ENCODE measurements around the gene SMG5. TPM values are rescaled to one million over a fixed set of nuclear protein-coding genes. Genes with fewer than 3 reads are reported as not detected.

SMG5 gene
- total RNA-seq, 6 experiments from 2014 or later = 28.1 to 58.8 (median 48.2) TPM

DNA sequence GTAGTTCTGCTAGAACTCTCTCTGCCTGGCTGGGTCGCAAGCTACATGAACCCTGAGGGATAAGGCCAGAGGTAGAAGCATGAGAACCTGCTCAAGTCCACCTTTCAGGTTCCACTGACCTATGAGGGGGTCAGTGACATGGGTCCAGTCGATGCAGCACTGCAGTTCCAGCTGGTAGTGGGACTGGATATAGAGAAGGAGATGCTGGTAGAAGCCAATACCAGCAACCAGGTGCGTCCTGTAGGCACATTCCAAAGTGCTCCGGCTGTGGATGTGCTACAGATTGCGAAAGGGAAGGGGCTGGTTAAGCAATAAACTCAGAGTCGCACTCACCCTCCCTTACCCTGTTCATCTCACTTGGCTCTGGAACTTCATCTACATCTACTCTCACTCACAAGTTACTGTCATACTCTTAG lies 5.7 kb downstream of the SMG5 start:
- intact Hi-C loops (cut with DNase I) = no loop called here
- Histone ChIP-seq H3K27me3 (no peaks in the 10 kb centered on the region), H3K4me1 (peaks cover 0 to 46% (median 6%) of the 10 kb centered on the region in 4 donors), H3K27ac (peak overlapping the region in 1 of 3 donors; percentile 65), H3K4me3 (peak overlapping the region in 1 of 3 donors; percentile 8), H3K36me3 (peaks cover 9 to 56% (median 30%) of the 10 kb centered on the region in 4 donors), H3K9me3 (no peaks in the 10 kb centered on the region)
- 29% methylated on average over 6 of the region's 6 CpGs for WGBS (ENCODE audit: insufficient coverage, low coverage, low lambda C conversion rate, missing lambda C conversion rate)
- no peak for TF ChIP-seq POLR2A (IDR thresholded peaks at IDR 0.05)
- TF ChIP-seq, protein P1, sequence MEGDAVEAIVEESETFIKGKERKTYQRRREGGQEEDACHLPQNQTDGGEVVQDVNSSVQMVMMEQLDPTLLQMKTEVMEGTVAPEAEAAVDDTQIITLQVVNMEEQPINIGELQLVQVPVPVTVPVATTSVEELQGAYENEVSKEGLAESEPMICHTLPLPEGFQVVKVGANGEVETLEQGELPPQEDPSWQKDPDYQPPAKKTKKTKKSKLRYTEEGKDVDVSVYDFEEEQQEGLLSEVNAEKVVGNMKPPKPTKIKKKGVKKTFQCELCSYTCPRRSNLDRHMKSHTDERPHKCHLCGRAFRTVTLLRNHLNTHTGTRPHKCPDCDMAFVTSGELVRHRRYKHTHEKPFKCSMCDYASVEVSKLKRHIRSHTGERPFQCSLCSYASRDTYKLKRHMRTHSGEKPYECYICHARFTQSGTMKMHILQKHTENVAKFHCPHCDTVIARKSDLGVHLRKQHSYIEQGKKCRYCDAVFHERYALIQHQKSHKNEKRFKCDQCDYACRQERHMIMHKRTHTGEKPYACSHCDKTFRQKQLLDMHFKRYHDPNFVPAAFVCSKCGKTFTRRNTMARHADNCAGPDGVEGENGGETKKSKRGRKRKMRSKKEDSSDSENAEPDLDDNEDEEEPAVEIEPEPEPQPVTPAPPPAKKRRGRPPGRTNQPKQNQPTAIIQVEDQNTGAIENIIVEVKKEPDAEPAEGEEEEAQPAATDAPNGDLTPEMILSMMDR (IDR thresholded peaks at IDR 0.05) = no peak
- DNase-seq (peak; percentile 40 to 75 (median 73)), ATAC-seq (peak; percentile 80 to 94 (median 90))

DNA sequence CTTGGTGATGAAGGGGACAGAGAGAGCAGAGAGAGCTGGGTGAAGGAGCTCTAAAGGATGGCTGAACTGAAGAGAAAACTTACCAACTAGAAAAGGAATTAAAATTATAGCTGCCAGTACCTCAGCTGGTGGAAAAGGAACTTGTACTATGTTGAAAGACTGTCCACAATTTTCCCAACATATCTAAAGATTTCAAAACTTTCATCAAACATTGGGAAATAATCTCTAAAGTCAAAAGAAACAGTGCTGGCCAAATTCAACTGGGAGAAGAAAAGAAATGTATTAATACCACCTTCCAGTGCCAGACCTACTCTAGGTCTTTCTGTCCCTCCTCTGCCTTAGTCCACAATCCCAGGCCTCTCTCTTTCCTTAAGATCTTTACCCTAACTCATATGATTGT lies 6.1 kb downstream of the SMG5 start:
- H3K36me3 ChIP-seq = peaks cover 9 to 60% (median 30%) of the 10 kb centered on the region in 4 donors

DNA sequence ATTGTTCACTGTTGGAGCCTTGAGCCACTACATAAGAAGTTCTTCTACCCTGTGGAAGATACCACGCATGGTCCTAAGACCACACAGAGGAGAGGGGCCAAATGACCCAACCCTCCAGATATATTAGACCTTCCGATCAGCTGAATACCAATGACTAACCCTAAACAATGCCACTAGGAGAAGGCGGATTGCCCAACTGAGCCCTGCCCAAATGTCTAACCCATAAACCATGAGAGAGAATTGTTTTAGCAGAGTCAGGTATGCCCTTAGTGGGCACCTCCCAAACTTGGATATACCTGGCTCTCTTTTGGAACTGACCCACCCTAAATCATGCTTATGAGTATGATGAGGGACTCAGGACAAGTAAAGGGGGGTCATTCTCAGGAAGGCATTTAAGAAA lies 12.3 kb downstream of the SMG5 start:
- no peak overlapping the region for H3K27ac ChIP-seq
- DNase-seq (no peak), ATAC-seq (no peak)
- no peaks in the 10 kb centered on the region for H3K9me3 ChIP-seq
- intact Hi-C loops (cut with DNase I) = no loop called here
- H3K36me3 ChIP-seq = peaks cover 0 to 88% (median 42%) of the 10 kb centered on the region in 4 donors
- no peak overlapping the region for H3K4me3 ChIP-seq
- H3K4me1 ChIP-seq = peaks cover 0 to 18% (median 0%) of the 10 kb centered on the region in 4 donors
- WGBS (ENCODE audit: insufficient coverage, low coverage, low lambda C conversion rate, missing lambda C conversion rate) = 100% methylated on average over 2 of the region's 3 CpGs
- TF ChIP-seq, protein P1 (IDR thresholded peaks at IDR 0.05) = no peak
- TF ChIP-seq POLR2A (IDR thresholded peaks at IDR 0.05) = no peak
- no peaks in the 10 kb centered on the region for H3K27me3 ChIP-seq

More for the DNA sequence above, 6.1 kb downstream of the SMG5 start:
- intact Hi-C loops (cut with DNase I) = no loop called here
- peak overlapping the region in 1 of 3 donors; percentile 8 for H3K4me3 ChIP-seq
- DNase-seq (no peak), ATAC-seq (peak in 2 of 4 donors; percentile 53 to 63)
- TF ChIP-seq, protein P1 (IDR thresholded peaks at IDR 0.05) = no peak
- TF ChIP-seq POLR2A (IDR thresholded peaks at IDR 0.05) = no peak
- no peaks in the 10 kb centered on the region for H3K9me3 ChIP-seq
- peak overlapping the region in 1 of 3 donors; percentile 65 for H3K27ac ChIP-seq
- H3K4me1 ChIP-seq = peaks cover 0 to 46% (median 5%) of the 10 kb centered on the region in 4 donors
- H3K27me3 ChIP-seq = no peaks in the 10 kb centered on the region

DNA sequence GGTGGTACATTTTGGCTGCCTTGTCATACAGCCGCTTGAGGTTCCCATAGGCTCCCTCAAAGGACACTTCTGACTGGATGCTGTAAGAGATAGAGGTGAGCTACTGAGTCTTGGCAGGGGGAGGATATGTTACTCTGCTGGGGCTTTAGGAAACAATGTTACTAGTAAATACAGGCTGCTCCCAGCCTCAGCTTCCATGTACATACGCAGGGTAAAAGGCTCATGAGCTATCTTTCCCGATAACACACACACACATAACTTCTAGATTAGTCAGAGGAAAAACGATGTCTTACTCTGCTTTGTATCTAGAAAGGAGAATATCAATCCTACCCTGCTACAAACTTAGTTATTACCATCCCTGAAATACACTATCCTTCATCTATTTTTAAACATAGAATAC lies 14.3 kb downstream of the SMG5 start:
- Histone ChIP-seq H3K36me3 (peaks cover 0 to 81% (median 37%) of the 10 kb centered on the region in 4 donors), H3K27me3 (no peaks in the 10 kb centered on the region), H3K4me1 (peaks cover 0 to 13% (median 0%) of the 10 kb centered on the region in 4 donors), H3K4me3 (no peak overlapping the region), H3K9me3 (no peaks in the 10 kb centered on the region), H3K27ac (no peak overlapping the region)
- no peak for ATAC-seq
- no peak for TF ChIP-seq POLR2A (IDR thresholded peaks at IDR 0.05)
- TF ChIP-seq, protein P1 (IDR thresholded peaks at IDR 0.05) = no peak
- intact Hi-C loops (cut with DNase I) = no loop called here
- 80% methylated on average over 3 of the region's 4 CpGs for WGBS (ENCODE audit: insufficient coverage, low coverage, low lambda C conversion rate, missing lambda C conversion rate)
- no peak for DNase-seq
